ENCODE measurements around the gene C4orf33.

DNA sequence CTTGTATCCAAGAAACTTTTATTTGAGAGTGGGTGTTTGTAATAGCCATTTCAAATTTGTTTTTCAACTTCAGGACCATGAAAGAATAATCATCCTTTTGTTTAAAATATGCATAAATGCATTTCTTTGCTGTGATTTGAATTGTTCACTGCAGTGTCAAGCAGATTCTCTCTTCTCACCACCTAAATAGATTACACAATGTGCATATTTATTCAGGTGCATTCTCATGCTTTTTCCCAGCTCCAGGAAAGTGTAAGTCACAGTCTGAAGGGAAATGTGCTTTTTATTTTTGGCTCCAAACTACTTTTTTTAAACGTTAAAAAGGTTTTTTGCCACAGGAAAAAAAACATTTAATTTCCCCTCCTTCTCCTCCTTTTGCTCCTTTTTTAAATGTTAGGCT lies 17.5 kb downstream of the C4orf33 start:
- TF ChIP-seq, protein P1, sequence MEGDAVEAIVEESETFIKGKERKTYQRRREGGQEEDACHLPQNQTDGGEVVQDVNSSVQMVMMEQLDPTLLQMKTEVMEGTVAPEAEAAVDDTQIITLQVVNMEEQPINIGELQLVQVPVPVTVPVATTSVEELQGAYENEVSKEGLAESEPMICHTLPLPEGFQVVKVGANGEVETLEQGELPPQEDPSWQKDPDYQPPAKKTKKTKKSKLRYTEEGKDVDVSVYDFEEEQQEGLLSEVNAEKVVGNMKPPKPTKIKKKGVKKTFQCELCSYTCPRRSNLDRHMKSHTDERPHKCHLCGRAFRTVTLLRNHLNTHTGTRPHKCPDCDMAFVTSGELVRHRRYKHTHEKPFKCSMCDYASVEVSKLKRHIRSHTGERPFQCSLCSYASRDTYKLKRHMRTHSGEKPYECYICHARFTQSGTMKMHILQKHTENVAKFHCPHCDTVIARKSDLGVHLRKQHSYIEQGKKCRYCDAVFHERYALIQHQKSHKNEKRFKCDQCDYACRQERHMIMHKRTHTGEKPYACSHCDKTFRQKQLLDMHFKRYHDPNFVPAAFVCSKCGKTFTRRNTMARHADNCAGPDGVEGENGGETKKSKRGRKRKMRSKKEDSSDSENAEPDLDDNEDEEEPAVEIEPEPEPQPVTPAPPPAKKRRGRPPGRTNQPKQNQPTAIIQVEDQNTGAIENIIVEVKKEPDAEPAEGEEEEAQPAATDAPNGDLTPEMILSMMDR (IDR thresholded peaks at IDR 0.05), result no peak
- TF ChIP-seq POLR2A (IDR thresholded peaks at IDR 0.05), result no peak

Measured in lower leg skin (tissue), 3 donors.